ENCODE results near the gene YWHAB.
"Not testable (repeated sequence)": the region's sequence is repeated elsewhere in the genome, so short reads cannot be mapped to it uniquely, and the experiment has no call there.

Gene YWHAB

GRCh38 chr20:44866703-44867335, 18.7 kb upstream of the YWHAB start:
- H3K4me3 ChIP-seq (replicated peaks in 1 of 2; ENCODE audit: low read depth in 2 of 2, low read length in 2 of 2), result no peak overlapping the region
- no peak for DNase-seq (ENCODE audit: low read depth in 2 of 2)
- no peak for TF ChIP-seq CTCF (IDR thresholded peaks at IDR 0.05; ENCODE audit: low read depth, low read length)

GRCh38 chr20:44869471-44869870, 16.0 kb upstream of the YWHAB start:
- DNase-seq (ENCODE audit: low read depth in 2 of 2), result no peak
- no peak for TF ChIP-seq CTCF (IDR thresholded peaks at IDR 0.05; ENCODE audit: low read depth, low read length)

GRCh38 chr20:44882360-44882759, 3.1 kb upstream of the YWHAB start:
- DNase-seq (ENCODE audit: low read depth in 2 of 2); H3K4me3 ChIP-seq (replicated peaks in 1 of 2; ENCODE audit: low read depth in 2 of 2, low read length in 2 of 2): not testable (repeated sequence)

More at GRCh38 chr20:44869471-44869870, 16.0 kb upstream of the YWHAB start:
- no peak overlapping the region for H3K4me3 ChIP-seq (replicated peaks in 1 of 2; ENCODE audit: low read depth in 2 of 2, low read length in 2 of 2)

- no peak for DNase-seq (ENCODE audit: low read depth in 2 of 2)
- no peak for TF ChIP-seq CTCF (IDR thresholded peaks at IDR 0.05; ENCODE audit: low read depth, low read length)
- H3K4me3 ChIP-seq (replicated peaks in 1 of 2; ENCODE audit: low read depth in 2 of 2, low read length in 2 of 2), result no peak overlapping the region
Measured at GRCh38 chr20:44883214-44883902, 2.1 kb upstream of the YWHAB start.

GRCh38 chr20:44884907-44885391, 556 bp upstream of the YWHAB start:
- peak overlapping the region; percentile 35 to 92 for H3K4me3 ChIP-seq (replicated peaks in 1 of 2; ENCODE audit: low read depth in 2 of 2, low read length in 2 of 2)
- TF ChIP-seq CTCF (IDR thresholded peaks at IDR 0.05; ENCODE audit: low read depth, low read length), result no peak
- no peak for DNase-seq (ENCODE audit: low read depth in 2 of 2)

- no peak for DNase-seq (ENCODE audit: low read depth in 2 of 2)
- TF ChIP-seq CTCF (IDR thresholded peaks at IDR 0.05; ENCODE audit: low read depth, low read length), result no peak
- H3K4me3 ChIP-seq (replicated peaks in 1 of 2; ENCODE audit: low read depth in 2 of 2, low read length in 2 of 2), result peak overlapping the region; percentile 88 to 92
Measured at GRCh38 chr20:44886266-44886651, 754 bp downstream of the YWHAB start.

- peak overlapping the region; percentile 88 to 92 for H3K4me3 ChIP-seq (replicated peaks in 1 of 2; ENCODE audit: low read depth in 2 of 2, low read length in 2 of 2)
- DNase-seq (ENCODE audit: low read depth in 2 of 2), result no peak
- no peak for TF ChIP-seq CTCF (IDR thresholded peaks at IDR 0.05; ENCODE audit: low read depth, low read length)
Measured at GRCh38 chr20:44886828-44887227, 1.3 kb downstream of the YWHAB start.

Measured in cardiac fibroblast (primary cell).